ENCODE data around the gene CDC37L1.

Gene CDC37L1

DNA sequence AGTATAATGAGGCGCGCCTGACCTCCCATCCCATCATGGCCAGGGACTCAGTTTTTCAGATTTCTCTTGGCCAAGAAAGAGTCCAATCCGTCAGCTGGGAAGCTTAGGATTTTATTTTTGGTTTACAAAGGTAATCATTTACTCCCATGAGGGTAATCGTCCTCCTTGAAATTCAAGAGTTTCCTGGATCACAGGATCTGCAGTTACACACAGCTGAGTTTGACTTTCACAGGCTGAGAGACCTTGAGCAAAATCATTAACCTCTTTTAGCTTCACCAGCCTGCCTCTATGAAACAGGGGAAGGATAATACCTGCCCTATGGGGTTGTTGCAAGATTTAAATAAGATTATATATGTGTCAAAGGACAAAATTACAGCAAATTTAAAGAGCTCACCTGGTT is 77.1 kb downstream of the CDC37L1 start:
- in situ Hi-C loops (cut with HindIII; ENCODE audit: low sequenced_read_pairs), result no loop called here
- TF ChIP-seq, protein P1, sequence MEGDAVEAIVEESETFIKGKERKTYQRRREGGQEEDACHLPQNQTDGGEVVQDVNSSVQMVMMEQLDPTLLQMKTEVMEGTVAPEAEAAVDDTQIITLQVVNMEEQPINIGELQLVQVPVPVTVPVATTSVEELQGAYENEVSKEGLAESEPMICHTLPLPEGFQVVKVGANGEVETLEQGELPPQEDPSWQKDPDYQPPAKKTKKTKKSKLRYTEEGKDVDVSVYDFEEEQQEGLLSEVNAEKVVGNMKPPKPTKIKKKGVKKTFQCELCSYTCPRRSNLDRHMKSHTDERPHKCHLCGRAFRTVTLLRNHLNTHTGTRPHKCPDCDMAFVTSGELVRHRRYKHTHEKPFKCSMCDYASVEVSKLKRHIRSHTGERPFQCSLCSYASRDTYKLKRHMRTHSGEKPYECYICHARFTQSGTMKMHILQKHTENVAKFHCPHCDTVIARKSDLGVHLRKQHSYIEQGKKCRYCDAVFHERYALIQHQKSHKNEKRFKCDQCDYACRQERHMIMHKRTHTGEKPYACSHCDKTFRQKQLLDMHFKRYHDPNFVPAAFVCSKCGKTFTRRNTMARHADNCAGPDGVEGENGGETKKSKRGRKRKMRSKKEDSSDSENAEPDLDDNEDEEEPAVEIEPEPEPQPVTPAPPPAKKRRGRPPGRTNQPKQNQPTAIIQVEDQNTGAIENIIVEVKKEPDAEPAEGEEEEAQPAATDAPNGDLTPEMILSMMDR (IDR thresholded peaks at IDR 0.05; ENCODE audit: low read depth, low read length), result no peak
- no peak overlapping the region for H3K4me3 ChIP-seq (ENCODE audit: low read depth, low read length)
- DNase-seq (ENCODE audit: low read depth, low spot score), result no peak
